HG02840 (cell line): Measurements from ENCODE around the gene MINDY3.
"Not testable (repeated sequence)": the region's sequence is repeated elsewhere in the genome, so short reads cannot be mapped to it uniquely, and the experiment has no call there.

Experiments used
- ATAC-seq: cut with Tn5 transposase; IDR thresholded peaks from one replicate; pipeline ENCODE4 v1.9.1; 2021; ENCODE audit warnings: mild to moderate bottlenecking, moderate library complexity, moderate number of reproducible peaks; ENCODE audit not compliant: unreplicated experiment, low FRiP score

The MINDY3 gene

DNA sequence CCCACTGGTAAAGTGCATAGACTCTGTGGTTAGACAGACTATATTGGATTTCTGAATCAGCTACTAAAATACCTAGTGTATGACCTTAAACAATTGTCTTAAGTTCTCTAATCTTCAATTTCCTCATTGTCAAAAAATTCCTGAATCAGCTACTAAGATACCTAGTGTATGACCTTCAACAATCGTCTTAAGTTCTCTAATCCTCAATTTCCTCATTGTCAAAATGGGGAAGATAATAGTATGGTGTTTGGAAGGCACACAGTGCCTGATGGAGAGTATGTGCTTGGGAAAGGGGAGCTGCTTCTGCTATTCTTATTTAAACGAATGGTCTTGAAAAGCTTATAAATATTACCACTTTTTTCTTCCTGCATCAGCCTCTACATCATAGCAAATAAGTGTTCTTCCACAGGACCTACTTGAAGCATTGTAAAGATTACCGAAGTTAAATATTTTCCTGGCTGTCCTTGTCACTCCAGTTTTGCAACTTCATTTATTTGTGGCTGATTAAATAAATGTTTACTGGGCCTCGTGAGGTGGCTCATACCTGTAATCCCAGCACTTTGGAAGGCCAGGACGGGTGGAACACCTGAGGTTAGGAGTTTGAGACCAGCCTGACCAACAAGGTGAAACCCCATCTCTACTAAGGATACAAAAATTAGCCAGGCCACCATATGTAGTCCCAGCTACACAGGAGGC, 76.2 kb downstream of the MINDY3 start:
- ATAC-seq: no peak

DNA sequence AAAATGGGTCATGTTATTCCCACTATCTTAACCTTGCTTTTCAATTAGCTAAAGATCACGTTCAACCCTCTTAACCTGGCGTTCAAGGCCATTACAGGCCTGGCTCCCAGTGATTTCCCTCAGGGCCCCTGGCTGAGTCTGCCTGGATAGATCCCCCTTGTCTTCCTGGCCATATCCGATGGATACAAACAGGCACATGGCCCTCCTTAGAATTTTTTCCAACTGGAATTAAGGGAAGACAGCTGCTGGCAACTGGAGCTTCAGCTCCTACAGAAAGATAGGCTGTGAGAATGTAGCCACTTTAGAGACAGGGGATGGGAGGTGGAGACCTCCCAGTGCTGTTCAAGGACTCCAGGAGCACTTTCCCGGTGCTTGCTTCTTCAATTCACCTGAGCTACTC, 77.5 kb downstream of the MINDY3 start:
- no peak for ATAC-seq

DNA sequence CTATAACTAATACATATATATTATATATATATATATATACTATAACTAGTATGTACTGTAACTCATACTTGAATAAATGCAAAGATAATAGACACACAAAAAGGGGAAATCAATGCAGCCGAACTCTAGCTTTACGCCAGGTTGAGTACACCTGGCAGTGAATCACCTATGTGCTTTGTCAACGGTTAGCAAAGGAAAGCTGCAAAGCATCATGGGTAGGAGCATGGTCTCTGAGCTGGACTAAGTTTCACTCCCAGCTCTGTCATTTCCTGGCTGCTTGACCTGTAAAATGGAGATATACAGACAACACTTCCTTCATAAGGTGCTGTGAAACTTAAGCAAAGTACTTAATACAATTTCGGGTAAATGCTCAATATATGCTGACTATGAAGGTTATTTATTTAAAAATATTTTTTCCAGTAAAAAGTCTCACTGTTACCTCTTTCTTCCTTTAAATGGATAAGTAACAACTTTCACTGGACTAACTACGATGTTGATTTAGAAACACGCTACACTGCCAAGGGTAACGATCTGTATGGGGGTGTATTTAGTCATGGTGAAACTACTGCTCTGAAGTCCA, 78.8 kb downstream of the MINDY3 start:
- no peak for ATAC-seq

DNA sequence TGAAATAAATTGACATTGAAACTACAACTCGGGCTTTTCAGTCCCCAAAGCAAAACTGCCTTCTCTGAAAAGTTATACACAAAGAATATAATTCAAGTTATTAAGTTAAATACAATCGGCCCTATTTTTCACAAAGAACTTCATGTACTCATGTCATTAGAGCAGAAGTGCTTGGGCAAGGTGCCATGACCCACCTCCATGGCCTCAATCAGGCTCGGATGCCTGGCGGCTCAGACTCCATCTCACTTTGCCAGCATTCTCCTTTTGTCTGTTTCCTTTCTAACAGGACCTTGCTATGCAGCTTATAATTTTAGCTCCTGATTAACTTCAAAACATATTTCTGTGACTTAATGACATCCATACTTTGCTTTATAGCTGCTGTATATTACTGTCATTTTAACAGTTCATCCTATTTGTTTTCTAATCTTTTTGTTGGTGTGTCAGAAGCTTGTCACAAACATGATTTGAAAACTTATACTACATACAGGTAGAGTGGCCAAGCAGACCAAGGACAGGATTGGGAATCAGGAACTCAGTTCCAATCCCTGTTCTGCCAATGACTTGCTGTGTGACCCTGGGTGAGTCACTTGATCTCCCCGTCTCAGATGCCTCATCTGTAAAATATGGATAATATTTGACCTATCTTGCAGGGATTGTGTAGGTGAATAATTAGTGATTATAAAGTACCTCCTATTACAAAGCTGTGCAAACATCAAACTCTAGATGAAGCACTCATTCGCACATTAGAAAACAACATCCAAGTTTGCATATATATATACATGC, 79.8 kb downstream of the MINDY3 start:
- ATAC-seq: no peak

DNA sequence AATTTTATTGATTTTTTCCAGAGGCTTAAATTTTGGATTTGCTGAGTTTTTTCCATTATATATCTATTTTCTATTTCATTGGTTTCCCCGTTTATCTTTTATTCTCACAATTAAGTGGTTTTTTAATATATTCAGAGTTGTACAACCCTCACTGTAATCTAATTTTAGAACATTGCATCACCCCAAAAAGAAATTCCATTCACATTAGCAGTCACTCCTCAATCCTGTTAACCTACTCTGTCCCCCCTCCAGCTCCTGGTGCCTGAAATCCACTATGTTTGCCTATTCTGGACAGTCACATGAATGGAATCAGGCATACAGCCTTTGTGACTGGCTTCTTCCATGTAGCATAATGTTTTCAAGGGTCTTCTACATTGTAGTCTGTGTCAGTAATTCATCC, 84.8 kb downstream of the MINDY3 start:
- ATAC-seq: no peak

DNA sequence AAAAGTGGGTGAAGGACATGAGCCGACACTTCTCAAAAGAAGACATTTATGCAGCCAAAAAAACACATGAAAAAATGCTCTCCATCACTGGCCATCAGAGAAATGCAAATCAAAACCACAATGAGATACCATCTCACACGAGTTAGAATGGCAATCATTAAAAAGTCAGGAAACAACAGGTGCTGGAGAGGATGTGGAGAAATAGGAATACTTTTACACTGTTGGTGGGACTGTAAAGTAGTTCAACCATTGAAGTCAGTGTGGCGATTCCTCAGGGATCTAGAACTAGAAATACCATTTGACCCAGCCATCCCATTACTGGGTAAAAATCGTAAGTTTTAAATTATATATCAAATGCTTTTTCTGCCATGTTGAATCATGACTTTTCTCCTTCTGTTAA, 85.8 kb downstream of the MINDY3 start:
- ATAC-seq: not testable (repeated sequence)

DNA sequence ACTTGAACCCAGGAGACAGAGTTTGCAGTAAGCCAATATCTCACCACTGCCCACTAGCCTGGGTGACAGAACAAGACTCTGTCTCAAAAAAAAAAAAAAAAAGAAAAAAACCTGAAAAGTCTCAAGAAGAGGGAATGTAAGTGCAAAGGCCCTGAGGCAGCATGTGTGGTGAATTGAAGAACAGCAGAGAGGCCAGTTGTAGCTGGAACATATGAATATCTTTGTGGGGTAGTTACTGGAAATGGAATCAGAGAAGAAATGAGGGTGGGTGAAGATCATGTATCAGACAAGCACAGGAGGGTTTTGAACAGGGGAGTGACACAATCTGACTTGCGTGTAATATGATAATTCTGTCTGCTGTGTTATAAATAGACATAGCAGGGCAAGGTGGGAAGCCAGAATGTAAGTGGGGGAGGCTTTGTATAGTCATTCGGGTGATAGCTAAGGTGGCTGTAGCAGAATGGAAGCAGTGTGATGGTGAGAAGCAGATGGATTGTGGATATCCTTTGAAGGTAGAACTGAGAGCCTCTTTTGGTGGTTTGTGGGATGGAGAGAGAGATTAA, 95.3 kb downstream of the MINDY3 start:
- no peak for ATAC-seq

DNA sequence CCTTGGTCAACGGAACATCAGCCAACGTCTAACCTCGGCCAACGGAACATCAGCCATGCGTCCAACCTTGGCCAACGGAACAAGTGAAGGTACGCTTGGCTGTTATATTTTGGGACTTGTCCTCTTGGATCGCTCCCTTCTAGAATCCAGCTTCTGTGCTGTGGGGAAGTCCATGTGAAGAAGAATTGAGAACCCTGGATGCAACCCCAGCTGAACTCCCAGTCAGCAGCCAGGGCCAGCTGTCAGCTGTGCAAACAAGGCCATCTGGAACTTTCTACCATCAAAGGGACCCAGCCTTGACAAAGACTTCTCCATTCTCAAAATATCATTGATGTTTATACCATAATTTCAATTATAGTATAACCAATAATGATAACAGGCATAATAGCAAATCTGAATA, 97.3 kb downstream of the MINDY3 start:
- no peak for ATAC-seq

DNA sequence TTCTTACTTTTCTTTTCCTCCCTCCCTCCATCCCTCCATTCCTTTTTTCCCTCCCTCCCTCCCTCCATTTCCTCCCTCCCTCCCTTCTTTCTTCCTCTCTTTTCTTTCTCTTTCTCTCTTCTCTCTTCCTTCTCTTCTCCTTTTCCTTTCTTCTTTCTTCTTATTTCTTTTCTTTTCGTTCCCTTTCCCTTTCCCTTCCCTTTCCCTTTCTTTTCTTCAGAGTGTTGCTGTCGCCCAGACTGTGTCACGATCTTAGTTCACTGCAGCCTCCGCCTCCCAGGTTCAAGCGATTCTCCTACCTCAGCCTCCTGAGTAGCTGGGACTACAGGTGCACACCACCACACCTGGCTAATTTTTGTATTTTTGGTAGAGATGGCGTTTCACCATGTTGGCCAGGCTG, 98.1 kb downstream of the MINDY3 start:
- ATAC-seq: not testable (repeated sequence)

DNA sequence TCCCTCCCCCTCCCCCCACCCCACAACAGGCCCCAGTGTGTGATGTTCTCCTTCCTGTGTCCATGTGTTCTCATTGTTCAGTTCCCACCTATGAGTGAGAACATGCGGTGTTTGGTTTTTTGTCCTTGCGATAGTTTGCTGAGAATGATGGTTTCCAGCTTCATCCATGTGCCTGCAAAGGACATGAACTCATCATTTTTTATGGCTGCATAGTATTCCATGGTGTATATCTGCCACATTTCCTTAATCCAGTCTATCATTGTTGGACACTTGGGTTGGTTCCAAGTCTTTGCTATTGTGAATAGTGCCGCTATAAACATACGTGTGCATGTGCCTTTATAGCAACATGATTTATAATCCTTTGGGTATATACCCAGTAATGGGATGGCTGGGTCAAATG, 99.1 kb downstream of the MINDY3 start:
- ATAC-seq: not testable (repeated sequence)

DNA sequence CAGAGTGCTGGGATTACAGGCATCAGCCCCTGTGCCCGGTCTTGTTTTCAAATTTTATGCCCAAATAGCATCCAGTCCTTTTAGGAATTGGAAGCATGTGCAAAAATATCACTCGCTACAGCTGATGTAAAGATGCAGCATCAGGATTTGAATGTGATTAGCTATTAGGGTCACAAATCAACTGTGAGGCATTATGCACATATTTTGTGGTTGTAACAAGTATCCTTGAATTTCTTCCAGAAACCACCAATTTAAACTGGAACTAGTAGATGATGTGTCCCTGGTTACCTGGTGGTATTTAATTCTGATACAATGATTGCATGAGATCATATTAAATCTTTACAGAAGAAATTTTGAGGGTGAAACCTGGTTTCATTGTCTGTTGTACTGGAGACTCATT, 99.6 kb downstream of the MINDY3 start:
- ATAC-seq: no peak

DNA sequence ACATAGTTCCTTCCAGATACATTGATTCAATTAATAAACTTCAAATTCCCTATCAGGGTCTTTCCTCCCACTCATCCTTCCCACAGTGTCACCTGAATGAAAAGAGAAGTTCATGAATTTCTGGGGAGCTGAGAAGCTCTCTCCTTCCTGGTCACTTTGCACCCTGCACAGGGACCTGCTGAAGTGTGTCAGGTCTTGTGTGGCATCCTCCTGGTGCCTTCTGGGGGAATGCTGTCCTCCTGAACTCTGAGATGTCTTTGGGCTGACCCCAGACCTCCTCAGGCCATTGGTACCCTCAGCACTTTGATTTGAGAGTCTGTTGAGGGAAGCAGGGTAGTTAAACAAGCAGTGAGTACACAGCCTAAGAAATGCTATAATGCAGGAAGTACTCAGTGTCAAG, 101.0 kb downstream of the MINDY3 start:
- no peak for ATAC-seq

DNA sequence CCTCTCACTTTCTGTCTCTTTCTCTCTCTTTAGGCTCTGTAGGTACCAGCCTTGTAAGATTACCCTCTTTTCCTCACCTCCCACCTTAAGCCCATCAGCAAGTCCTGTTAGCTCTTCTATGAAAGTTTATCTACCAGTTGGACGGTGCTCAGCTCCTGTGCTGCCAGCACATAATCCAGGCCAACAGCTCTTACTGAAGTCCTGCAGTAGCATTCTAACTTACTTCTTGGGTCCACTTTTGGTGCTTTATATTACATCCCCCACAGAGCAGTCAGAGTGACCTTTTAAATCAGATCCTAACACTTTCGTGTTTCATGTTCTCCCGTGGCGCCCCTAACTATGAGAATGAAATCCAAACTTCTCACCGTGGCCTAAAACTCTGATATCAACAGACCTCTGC, 101.7 kb downstream of the MINDY3 start:
- ATAC-seq: no peak

DNA sequence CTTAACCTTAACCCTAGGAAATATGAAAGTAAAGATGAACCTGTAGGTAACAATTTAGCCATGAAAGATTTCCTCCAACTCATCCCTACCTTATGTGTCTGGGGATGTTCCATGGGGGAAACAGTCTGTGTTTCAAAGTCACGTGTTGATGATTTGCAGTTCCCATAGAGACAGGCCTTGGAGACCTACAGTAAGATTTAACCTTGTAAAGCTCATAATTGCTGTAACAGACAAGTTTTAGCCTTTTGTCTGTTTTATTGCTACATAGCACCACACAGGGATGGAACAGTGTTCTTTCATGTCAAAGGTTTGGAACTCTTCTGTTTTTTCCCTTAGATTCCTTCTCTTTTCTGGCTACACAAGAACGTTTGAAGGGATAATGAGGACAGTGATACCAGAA, 105.4 kb downstream of the MINDY3 start:
- no peak for ATAC-seq

DNA sequence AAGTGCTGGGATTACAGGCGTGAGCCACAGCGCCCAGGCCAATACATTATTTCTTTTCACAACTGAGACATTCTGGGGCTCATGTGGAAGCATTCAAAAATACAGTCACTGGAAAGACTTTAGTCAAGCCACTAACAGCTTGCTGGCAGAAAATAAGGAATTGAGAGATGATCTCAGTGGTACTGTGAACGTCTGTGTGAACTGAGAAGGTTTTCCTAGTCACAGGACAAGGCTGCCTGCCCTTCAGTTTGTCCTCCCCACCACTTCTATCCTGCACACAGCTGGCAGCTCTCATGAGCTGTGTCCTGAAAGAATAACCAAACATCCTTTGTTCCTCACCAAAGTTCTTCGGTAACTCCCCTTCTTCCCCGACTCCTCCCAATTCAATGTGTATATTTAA, 109.3 kb downstream of the MINDY3 start:
- ATAC-seq: no peak

DNA sequence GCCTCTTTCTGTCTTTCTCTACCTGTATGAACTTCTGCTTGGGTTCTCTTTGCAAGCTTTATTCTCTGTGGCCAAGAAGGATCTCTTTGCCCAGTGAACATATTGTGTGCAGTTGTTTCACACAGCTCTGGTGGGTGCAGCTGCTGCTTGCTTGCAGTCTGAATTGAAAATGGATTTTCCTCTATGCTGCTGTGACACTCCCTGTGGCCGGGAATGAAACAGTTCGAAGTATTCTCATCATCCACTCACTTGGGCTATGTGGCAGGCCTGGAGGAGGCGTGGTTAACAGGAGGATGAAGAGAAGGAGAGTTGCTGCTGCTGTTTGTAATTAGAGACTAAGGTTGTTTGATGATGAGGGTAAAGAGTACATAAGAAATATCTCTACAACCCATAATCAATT, 112.2 kb downstream of the MINDY3 start:
- ATAC-seq: no peak

DNA sequence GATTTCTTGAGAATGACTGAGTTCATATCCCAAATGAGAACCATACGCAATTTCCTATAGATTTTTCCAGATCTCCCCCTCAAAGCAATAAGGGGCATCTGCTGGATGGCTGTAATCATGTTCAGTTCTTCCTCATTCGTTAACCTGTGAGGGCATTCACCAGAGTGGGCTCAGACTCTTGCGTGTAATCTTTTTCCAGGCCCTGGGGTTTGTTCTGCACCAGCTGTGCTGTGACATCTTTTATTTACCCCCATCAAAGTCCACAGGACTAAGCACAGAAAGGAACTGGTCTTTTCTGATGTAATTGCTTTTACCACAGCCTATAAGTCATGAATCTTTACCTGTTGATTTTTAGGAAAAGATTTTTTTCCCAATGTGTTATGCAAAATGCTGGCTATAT, 112.7 kb downstream of the MINDY3 start:
- no peak for ATAC-seq

DNA sequence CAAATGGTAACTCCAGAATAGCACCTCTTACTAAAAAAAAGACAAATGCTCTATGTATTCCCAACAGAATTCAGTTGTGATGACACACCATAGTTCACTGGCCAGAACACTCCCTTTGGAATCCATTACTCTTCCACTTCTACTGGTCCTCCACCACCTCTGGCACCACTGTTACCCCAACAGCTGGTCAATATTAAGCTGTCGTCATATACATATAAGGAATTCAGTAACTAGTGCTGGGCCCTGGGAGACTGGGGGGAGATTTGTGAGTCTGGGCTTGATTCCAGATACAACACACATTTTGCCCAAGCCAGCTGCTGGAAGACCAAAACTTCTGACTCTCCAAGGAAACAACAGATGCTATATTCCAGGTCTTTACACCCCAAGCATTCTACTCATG, 114.6 kb downstream of the MINDY3 start:
- no peak for ATAC-seq

DNA sequence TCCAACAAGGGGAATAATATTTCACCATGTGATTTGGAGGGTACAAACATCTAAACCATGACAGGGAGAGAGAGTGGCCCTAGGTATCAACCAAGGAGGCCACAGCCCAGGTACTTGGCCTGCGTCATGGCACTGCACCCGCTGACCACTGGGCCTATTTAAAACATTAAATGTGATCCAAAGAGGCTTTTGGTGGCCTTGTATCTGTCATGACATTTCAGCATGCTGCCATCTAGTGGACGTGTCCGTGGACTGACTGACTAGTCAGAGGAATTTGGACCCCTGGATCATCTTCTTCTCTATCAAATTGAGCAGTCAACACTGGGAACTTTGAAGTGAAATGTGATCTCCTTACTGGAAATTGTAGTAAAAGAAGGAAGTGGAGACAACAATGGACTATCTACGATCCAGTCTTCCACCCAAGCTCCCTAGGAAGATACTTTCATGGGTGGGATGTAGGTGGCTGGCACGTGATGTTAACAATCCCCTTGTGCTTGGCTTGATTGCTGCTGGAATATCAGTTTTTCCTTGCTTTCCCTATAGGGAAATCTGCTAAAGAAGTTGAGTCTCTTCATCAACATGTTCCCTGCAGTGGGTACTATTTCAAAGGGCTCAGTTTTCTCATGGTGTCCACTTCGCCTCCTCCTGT, 116.0 kb downstream of the MINDY3 start:
- ATAC-seq: no peak

DNA sequence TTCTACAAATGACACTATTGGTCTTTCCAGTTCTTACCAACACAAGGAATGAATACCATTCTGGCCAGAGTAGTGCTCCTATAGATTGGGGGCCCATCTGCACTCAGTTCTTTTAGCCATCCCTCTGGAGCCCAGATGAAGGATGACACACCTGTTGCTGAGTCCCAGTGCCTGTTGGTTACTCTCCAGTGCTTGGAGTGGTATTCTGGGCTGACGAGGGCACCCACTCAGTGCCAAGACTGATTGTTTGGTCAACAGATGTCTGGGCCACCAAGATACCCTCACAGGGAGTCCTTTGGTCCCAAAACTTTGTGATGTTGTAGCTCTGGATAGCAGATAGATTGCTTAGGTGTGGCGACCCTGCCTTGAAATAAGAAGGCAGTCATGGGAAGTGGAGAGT, 116.9 kb downstream of the MINDY3 start:
- no peak for ATAC-seq

DNA sequence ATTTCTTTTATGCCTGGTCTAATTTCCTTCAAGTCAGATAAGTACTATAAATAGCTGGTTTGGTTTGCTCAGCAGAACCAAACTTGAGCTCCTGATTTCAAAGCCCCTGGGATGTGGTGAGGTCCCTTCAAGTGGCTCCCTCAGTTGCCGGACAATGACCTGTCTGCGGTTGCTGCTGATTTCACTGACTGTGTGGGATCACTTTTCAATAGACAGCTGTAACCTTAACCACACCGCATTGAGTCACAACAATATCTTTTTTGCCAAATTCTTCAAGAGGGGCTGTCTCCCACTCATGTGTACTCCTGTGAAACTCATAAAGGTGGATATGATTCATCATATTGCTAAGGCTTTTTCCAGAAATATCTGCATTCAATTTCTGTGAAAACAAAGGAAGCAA, 117.5 kb downstream of the MINDY3 start:
- ATAC-seq: no peak
